CD4-positive, alpha-beta T cell treated with Interleukin-6 at 100 ng/mL for 8 hours (primary cell): ENCODE measurements around the gene SPCS3.
"Not testable (repeated sequence)": the region's sequence is repeated elsewhere in the genome, so short reads cannot be mapped to it uniquely, and the experiment has no call there.

Source experiments
- DNase-seq: peaks from one replicate; pipeline ENCODE4 v3.0.0-alpha.2; 2020; ENCODE audit warnings: mixed read lengths, low spot score

The SPCS3 gene

DNA sequence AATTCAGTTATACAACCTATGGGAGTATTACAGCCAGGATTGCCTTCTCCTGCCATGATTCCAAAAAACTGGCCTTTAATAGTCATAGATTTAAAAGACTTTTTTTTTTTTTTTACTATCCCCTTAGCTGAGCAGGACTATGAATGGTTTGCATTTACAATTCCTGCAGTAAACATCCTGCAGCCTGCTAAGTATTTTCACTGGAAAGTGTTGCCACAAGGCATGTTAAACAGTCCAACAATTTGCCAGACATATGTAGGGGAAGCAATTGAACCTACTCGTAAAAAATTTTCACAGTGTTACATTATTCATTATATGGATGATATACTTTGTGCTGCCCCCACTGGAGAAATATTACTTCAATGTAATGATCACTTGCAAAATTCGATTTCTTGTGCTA lies 27.1 kb downstream of the SPCS3 start:
- not testable (repeated sequence) for DNase-seq

DNA sequence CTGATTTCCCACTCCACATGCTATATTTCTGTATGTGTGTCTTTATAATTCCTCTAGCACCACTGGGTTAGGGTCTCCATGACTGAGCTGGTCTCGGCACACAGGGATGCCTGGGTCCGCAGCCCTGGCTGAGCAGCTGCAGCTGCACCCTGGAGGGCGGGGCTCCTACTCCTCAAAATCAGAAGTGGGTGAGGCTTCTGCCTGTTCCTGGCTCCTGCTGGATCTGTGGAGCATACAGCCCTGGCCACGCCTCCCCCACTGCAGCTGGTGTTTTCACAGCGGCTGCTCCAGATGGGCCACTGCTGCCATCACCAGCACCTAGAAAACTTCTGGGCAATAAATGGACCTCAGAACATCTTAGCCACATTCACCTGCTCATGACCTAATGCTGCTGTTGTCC lies 30.9 kb downstream of the SPCS3 start:
- DNase-seq: no peak

DNA sequence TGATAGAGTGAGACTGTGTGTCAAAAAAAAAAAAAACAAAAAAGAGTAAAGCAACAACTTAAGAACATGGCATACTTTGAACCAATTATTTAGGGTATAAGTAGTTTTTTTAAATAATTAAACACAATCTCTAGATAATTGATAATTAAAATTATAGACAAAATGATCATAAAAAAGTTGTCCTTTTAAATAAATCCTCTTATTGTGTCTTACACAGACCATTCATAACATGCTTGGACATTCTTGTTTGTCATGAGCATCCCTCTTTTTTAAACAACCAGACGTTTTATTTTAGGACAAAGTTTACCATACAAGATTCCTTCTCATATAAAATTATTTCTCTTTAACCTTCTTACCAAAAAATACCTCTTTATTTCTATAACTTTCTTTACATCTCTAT lies 35.1 kb downstream of the SPCS3 start:
- DNase-seq: no peak

DNA sequence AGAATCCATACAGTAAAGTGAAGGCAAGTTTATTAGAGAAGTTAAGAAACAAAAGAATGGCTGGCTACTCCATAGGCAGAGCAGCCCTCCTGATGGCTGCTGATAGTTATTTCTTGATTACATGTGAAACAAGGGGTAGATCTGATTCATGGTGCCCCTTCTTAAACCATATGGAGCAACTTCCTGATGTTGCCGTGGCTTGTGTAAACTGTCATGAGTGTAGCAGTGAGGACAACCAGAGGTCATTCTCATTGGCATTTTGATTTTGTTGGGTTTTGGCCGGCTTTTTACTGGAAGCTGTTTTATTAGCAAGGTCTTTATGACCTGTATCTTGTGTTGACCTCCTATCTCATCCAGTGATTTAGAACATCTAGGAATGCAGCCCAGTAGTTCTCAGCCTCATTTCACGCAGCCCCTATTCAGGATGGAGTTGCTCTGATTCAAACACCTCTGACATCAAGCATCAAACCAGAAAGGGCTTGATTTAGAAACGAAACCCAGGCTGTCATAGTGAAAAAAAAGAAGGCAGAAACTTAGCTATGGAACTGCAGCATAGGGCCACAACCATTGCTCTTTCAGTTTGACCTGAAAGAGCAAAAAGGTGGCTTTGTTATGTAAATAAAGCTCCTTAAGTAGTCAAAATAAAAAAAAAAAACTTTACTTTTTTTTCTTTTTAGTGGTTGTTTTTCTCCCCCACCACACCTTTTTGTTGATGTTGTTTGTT lies 37.8 kb downstream of the SPCS3 start:
- DNase-seq: no peak

DNA sequence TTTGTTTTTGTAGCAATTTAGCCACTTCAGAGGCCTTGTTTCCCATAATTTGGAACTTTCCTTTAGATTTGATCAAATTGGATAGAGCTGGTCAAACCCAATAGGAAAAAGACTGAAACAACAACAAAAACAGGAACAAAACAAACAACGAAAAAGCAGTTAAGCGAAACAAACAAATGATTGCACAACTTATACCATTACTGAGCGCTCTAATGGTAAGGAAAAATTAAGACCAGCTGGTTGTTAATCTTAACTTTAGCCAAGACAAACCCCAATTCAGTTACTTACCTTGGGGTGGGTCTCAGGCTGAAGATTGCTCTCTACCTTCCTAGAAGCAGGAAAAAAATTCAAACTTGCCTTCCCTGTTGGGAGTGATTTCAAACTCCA lies 38.3 kb downstream of the SPCS3 start:
- DNase-seq: no peak

DNA sequence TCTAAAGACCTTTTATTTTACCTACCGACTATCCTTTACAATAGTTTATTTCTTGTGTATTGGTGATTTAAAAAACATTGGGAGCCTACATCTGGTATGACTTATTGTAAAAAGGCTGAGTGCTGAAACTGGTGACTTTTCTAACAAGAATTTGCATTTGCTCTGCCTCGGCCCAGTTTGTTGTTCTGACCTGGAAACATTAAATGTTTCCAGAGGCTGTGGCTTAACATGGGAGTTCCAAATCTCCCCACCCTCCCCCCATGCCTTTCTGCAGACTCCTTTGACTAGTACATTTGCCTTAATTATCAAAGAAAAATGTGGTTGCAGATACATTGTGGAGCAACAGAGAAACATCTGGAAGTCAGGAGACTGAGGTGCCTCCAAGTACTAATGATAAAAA lies 39.8 kb downstream of the SPCS3 start:
- DNase-seq: no peak

DNA sequence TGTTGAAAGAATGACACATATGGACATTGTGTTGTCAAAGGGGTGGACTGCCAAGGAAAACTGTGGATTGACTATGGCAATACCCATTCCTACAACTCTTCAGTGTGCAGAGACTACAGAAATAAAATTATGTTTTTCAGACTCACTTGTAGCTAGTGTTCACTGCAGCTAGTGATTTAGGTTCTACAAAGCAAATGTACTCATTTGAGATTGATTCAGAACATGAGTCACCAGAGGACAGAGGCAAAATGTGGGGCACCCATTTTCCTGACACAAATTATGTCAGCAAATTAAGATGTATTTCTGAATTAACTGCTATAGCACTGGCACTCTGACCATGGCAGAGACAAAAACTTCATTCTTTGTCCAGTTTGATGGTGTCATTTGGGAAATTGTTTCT lies 40.7 kb downstream of the SPCS3 start:
- no peak for DNase-seq

DNA sequence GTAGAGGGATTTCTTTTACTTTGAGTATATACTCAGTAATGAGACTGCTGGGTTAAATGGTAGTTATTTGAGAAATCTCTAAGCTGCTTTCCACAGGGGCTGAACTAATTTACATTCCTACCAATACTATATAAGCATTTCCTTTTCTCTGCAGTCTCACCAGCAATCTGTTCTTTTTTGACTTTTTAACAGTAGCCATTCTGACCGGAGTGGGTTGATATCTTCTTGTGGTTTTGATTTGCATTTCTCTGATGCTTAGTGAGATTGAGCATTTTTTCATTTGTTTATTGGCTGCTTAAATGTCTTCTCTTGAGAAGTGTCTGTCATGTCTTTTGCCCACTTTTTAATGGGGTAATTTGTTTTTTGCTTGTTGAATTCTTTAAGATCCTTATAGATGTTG lies 43.3 kb downstream of the SPCS3 start:
- DNase-seq: no peak

DNA sequence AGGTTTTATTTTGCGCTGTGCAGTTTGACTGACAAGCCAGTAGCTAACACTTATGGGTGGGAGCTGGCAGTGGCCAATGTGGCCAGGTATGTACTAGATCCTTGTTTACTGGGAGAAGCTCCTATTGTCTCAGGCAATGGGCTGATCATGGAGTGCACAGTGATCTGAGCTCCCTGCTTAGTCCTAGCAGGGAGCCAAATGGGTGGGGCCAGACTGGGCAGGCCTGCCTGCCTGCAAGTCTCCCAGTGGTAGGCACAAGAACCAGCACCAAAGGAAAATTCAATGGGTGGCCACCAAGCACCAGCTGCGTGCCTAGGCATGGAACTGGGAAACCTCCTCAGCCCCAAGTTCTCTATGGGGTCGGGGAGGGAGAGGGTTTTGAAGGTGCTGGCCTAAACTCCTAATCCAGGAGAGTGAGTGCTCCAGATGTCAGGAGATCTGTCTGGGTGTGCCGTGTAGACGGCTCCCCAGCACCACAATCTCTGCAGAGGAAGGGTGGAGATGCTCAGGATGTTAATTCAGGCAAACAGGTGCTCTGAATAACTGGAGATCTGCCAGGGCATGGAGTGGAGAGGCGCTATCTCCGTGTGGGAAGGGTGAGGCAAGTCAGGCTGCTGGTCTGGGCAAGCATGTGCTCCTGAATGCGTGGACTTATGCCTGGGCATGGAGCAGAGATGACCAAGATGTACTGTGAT lies 48.2 kb downstream of the SPCS3 start:
- no peak for DNase-seq

DNA sequence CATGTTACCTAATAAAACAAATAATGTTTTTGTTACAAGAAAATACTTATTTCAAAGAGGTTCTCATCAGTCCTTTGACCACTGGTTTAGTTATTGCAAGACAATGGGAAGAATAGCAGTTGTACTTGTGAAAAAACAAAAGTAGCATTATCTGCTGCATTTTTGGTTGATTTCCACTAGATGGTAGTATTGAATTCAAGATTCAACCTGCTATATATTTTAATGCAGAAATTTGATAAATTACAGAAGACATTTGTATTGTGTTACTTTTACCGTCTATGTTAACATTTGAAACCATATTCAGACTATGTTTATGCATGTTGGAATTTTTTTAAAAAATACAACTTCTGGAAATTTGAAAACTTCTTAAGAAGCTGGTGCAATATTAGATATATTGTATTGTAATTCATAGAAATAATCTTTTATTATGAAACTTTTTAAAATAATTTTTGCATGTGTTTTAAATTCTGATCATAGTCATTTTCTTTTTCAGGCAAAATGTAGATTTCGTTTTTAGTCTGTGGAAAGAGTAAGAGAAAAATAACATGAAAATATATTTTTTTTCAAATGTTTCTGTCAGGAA lies 56.4 kb downstream of the SPCS3 start:
- DNase-seq: no peak

DNA sequence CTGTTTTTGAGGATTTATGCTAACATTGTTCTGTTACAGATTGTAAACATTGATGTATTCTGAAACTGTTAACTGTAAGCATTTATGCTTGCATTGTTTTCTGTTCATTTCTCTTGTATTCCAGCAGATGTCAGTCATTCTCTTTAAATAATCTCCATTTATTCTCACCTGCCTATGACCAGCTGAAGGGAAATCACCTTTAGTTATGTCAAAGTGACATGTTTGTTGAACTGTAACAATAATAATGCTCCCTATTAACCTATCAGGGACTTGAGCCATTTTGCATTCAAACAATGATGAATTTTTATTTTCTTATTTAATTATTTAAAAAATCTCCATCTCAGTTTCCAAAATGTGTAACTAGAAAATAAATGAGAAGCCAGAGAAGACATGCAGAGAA lies 58.0 kb downstream of the SPCS3 start:
- no peak for DNase-seq

DNA sequence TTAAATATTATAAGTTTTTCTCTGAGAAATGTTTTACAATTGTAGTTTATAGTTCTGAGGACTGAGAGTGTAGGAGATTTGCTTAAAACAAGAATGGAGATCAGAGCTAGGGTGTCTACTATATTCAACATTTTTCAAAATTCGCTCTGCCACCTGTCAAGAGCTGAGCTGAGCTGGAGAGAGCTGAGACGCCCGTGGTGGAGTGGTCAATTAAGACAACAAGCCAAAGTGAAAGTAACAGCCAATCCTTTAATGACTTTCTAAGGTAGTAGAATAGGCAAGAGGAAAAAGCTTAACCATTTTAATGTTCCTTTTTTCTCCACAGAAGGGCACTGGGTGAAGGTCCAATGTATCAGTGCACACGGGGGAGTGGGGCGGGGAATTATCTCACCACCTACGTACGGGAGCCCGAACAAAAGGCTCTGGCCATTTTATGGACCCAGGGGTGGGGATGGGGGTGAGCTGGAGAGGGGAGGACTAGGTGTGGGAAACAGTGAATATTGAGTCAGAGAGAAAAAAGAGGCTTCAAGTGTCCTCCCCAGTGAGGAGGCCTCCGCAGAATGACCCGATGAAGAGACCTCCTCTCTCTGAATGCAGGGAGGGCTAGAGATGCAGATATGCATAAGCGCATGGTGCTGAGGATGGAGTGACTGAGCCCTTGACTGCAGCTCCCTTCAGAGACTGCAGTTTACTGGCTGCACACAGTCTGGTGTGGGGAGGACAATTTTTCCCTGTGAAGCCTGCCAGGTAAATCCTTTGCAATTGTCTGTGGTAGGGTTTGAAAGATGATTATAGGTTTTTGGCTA lies 60.8 kb downstream of the SPCS3 start:
- DNase-seq: no peak
